HG03045 (cell line): ENCODE measurements around the gene FAM151B.
"Not testable (repeated sequence)": the region's sequence is repeated elsewhere in the genome, so short reads cannot be mapped to it uniquely, and the experiment has no call there.

Experiments used
- ATAC-seq: cut with Tn5 transposase; IDR thresholded peaks from one replicate; pipeline ENCODE4 v1.9.1; 2021; ENCODE audit warnings: mild to moderate bottlenecking, moderate library complexity; ENCODE audit not compliant: unreplicated experiment

FAM151B gene

DNA sequence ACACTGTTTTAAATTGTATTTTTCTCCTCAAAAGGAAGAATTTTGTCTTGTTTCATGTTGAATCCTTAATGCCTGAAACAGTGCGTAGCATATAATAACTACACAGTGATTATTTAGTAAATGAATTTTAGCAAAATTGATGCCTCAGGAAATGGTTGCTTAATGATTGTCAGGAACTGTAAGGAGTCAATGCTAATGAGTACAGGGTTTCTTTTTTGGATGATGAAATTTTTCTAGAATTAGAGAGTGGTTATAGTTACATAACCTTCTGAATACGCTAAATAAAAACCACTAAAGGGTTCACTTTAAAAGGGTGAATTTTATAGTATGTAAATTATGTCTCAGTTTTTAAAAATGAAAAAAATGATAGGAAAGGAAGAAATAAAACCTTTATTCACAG is 14.9 kb downstream of the FAM151B start:
- ATAC-seq: no peak

DNA sequence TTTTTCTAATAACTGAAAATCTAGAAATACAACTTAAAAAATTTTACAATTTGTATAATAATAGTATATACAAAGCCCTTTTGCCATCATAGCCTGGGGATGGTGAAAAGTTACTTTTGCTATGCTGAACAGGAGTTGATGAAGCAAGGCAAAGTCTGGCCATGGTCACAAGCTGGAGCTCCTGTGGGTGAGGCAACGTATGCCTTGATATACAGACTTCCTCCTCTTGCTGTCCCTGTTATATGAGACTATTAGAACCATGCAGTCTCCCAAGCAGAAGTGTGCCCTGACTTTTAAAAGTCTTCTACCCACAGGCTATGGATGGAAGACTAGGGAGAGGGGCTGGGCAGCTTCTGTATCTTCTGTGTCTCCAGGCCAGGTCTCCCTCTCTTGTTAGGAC is 15.7 kb downstream of the FAM151B start:
- ATAC-seq: no peak

DNA sequence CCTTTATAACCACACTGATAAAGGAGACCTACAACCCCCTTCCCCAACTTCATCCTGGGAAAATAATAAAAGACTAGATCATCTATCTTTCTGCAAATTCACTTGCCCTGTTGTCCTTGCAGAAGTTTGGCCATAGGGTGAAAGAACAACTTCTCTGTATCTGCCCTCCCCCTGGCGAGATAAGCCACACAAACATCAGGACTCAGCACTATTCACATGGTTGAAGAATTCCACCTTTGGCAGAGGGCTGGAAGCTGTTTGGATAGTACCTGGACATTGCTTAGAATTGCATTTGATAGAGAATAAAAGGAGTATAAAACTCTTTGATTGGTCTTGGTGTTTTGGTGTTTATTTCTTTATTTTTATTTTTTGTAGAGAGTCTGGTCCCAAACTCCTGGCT is 16.9 kb downstream of the FAM151B start:
- no peak for ATAC-seq

DNA sequence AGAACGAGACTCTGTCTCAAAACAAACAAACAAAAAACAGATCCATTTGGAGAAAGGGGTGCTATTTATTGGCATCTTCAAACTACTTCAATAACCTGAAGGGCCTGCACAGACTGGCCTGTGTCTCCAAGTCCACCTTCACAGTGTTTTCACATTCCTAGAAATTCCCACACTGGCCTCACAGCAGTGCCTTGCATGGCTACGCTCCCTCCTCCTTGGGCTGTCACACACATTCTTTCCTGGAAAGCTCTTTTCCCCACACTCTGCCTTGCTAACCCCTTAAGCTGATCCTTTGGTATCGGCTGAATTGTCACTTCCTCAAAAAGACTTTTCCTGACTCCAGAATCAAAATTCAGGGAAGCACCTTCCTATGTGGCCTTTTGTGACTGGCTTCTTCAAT is 19.8 kb downstream of the FAM151B start:
- ATAC-seq: no peak

DNA sequence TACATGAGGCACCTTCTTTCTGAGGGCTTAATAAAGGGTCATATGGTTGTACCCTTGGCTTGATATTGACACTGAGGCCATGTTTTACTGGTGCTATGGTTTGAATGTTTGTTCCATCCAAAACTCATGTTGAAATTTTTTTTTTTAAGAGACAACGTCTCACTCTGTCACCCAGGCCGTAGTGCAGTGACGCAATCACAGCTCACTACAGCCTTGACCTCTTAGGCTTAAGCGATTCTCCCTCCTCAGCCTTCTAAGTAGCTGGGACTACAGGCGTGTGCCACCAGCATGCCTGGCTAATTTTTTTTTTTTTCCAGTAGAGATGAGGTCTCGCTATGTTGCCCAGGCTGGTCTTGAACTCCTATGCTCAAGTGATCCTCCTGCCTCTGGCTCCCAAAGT is 20.9 kb downstream of the FAM151B start:
- ATAC-seq: no peak

DNA sequence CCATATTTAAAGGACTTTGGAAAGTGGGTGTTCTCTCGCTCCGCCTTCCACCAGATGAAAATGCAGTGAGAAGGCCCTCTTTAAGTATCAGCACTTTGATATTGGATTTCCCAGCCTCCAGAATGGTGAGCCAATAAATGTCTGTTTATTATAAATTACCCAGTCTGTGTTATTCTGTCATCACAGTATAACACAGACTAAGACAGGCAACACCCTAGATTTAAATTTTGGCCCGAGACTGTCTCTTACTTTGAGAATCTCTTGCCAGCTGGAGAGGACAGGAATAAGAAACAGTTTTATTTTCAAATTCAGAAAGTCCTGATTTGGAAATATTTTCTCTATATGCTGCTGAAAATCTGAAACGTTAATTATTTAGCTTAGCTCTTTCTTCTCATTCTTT is 21.5 kb downstream of the FAM151B start:
- ATAC-seq: no peak

DNA sequence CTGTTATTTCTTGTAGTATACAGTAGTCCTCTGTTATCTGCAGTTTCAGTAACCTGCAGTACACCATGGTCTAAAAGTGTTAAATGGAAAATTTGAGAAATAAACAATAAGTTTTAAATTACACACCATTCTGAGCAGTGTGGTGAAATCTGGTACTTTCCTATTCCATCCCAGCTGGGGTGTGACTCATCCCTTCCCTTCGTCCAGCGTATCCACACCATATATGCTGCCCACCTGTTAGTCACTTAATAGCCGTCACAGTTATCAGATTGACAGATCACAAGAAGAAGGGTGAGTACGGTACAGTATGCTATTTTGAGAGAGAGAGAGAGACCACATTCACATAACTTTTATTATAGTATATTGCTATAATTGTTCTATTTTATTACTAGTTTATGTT is 28.9 kb downstream of the FAM151B start:
- ATAC-seq: no peak

DNA sequence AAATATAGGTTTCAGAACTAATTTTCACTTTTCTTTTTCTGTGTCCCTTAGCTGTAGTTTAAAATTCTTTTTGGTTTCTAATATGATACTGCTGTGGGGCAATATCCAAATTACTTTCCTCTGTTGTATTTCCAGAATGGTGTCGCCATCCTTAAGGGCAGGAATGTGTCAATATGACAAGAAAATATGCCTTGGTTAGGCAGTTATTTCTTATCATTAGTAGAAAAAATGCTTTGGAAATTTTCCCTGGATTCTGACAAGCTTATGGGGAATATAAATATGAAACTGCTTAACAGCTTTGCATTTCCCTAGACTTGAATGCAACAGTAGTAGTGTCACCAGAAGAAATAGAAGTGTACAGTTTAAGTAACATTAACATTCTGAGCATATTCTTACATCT is 52.8 kb downstream of the FAM151B start:
- no peak for ATAC-seq

DNA sequence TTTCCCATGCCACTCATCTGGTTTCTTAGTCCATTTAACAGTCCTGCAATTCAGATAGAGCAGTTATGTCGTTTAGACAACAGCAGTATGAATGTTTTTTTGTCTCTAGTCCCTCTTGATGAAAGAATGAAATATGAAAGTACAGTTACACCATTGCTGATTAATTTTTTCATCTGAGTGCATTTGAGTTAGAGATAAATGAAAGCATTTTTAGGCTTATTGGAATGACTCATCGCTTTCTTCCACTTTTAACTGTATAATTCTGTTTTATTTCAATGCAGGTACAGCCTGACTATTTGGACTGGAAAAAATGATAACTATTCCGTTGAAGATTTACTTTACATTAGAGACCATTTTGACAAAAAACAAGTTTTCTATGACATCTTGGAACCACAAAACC is 53.5 kb downstream of the FAM151B start:
- ATAC-seq: no peak

DNA sequence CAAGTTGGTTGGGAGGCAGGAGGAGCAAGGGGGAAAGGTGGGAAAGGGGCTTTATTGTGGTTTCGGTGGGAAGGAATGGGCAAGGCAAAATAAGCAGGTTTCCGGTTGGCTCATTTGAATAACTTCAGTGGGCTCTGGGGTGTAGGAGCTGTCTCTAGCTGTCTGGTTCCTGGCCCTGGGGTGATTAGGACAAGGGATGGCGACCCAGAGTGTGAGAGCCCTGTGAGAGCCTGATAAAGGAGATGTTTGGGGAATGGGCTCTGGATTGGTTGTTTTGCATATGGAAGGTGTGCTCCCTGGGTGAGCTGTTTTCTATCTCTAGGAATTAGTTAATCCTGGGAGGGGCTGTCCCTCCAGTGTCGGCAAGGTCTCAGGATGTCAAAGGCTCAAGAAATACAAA is 66.7 kb downstream of the FAM151B start:
- ATAC-seq: no peak

DNA sequence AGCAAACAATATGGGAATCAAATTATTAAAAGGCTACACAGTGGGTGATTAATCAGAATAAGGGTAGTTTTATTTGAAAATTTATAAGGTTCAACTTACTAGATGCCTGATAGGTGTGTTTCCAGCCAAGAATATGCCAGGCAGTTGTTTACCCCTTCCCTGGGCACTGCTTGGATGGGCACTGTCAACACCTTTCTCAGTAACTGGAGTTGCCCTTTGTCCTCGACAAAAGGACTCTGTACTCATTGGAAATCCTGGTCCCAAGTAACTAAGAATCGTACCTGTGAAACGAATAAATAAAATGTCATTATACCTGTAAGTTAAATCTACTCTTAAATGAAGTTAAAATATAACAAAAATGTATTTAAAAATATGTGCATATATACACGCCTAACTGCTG is 67.2 kb downstream of the FAM151B start:
- ATAC-seq: no peak

DNA sequence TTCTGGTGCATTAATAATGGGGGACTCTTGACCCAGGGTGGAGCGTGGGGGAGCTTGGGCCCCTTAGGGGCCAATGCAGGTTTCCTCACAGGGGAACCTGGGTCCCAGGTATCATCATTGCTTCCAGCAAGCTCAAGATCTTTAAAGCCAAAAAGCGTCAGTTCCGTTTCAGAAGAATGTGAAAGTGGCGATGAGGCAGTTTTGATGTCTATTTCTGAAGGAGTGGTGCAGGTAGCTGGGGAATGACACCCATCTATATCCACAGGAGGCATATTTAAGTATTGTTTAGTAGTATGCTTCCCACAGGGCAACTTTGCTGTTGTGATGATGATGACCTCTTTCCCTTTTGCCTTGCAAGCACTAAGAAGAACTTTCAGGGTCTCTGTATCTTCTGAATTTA is 71.3 kb downstream of the FAM151B start:
- no peak for ATAC-seq

DNA sequence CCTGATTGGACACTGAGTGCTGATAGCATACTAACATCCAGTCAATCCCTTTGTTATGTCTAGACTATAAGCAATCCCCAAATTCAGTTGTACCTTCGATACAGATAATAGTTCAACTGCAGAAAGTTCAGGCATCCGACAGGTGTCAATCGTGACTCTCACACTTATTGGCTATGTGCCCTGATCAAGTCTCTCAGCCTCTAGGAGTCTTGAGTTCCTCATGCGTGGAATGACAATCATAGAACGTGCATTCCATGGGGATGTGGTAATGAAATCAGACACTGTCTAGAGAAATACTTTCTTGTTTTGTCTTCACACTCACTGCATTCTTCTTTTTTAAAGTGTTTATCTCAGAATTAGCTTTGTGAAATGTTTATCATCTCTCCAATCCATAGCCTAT is 77.4 kb downstream of the FAM151B start:
- ATAC-seq: no peak

DNA sequence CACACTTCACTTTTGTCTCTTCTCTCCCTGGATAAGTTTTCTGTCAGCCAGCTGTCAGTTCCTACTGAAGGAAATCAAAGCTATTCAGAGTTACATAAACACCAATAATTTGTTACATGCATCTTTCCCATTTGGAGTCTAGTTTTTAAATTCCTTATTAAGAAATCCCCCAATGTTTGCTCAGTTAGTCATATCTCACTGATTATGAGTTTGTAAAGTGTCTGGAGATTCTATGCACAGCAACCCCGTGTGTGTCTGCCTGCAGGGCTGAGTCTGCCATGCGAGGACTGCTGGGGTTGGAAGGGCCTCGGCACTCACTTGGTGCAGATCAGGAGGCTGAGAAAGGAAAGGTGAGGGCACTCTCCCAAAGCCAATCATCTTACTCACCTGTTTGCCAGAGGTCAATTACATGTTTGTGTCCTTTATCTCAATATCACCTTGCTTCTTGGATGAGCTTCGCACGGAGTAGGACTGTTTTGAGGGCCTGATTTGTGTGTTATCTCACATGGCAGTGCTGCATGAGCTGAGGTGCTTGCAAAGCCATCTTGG is 78.9 kb downstream of the FAM151B start:
- no peak for ATAC-seq

DNA sequence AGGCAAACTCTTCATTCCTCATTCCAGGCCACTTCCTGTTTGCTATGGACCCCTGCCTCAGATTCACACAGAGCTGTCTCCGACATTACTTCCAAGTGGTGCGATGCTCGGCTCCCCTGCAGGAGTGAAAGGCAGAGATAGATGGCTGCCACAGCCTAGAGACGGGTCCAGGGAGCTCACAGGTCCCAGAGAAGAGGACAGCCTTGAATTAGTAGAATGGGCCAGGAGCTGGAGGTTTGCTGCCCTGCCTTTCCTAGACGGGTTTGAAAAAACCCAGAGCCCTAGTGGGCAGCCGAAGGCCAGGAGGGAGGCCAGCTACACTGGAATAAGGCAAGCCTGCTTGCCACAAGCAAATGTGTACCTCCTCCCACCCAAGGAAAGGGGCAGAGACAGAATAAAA is 80.4 kb downstream of the FAM151B start:
- ATAC-seq: no peak

DNA sequence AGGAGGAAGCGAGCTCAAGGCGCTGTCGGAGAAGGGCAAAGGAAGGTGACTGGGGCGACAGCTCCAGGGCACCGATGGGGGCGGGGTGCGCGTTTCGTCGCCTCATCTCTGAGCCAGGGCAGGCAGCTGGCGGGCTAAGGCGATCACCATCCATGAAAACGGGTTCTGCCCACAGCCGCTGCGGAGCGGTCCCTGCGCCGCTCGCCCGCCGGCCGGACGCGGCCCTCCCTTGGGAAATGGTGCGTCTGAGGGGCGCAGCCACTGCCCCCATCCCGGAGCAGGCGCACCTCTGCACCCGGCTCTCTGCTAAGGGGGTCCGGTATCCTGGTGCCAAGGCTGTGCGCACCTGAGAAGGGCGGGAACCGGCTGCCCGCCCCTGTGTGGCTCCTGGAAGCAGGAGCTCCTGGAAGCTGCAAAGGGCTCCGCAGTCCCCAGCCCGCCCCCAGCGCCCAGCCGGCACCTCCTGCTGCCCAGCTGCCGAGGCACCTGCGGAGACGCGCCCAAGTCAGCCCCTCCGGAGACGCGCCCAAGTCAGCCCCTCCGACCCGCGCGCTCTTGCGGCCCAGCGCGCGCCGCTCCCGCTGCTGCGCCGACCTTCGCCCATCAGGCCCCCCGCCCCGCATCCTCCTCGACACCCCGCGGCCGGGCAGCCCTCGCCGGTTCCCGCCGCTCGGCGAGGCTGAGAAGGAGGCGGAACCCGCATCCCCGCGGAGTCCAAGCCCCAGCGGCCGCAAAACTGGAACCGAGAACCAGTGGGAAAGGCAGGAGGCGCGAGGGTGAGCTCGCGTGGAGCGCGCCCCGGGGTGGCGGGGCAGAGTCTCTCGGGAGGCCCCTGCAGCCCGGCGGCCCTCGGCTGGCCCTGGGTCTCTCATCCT is 81.4 kb downstream of the FAM151B start:
- ATAC-seq: no peak

DNA sequence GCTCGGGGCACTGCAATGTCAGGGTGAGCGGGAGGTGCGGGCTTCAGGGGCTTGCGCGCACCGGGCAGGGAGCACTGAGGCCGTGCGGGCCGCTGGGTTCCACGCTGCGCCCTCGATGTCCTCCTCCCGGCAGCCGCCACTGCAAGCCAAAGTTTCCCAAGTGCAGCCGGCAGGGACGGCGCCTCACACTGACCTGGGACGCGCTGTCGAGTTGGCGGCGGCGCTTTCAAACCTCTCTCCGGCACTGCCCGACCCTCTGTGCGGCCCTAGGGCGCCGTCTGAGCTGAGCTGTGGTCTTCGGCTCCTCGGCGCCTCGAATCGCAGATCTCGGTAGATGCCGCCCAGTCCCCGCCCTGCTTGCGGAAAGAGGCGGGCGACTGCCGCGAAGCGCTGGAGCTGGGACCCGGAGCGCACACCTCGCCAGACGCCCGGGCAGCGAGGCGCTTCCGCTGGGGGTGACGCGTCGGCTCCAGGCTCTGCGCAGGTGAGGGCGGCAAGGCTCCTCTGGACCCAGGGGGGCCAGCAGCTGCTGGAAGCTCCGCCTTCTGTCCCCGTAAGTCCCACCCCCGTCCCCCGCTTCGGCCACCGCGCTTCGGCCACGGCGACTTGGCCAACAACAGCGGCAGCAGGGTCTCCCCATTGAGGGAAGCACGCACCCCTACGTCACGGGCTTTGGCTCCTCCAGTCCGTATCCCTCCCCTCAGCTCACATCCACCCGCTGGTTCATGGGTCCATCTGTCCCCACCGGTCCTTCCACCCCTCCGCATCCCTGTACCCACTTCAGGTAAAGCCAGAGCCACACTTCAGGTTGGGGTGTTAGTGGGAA is 82.3 kb downstream of the FAM151B start, which contains the start of gene ANKRD34B:
ANKRD34B (minus strand) TSS at position 320 of the 826 bp plus-strand sequence. CDS start 10,261 bp downstream, outside the sequence.
- no peak for ATAC-seq

DNA sequence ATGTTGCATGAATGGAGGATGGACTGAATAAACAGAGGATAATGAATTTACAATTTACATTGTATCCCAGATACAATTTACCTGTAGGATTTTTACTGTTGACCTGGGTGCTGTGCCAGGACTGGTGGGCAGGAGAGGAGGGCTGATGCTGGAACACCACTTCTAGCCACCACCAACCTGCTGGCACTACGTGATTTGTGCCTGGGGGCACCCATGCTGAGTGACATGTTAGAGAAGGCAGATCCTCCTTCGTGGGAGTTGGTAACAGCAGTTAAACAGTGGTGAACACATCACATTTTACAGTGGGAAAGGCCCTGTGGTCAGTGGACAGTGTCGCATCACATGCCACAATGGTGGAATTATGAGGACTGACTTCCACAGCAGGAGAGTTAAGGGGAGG is 85.2 kb downstream of the FAM151B start:
- ATAC-seq: no peak

DNA sequence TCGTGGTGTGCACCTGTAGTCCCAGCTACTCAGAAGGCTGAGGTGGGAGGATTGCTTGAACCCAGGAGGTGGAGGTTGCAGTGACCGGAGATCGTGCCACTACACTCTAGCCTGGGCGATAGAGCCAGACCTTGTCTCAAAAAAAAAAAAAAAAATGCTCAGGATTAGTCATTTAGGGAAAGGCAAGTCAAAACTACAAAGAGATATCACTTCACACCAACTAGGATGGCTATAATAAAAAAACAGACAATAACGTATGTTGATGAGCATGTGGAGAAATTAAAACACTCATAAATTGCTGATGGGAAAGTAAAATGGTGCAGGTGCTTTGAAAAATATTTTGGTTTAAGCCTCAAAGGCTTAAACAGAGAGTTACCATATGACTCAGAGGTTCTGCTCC is 88.5 kb downstream of the FAM151B start:
- ATAC-seq: no peak

DNA sequence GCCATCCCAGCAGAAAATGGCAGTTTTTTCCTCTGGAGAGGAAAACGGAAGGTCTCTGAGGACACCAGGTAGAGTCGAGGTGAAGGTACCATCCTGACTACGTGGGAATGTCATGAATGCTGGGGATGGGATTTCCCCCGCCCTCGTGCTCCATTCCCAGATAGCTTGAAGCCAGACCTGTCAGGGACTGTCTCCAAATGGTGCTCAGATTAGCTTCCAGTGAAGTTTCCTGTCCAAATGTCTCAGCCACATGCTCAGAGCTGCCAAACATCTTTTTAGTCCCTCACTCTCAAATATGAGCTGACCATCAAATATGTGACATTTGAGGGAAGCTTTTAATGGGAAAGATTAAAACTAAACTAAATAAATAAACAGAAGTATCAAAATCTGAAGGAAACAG is 89.8 kb downstream of the FAM151B start:
- ATAC-seq: no peak

DNA sequence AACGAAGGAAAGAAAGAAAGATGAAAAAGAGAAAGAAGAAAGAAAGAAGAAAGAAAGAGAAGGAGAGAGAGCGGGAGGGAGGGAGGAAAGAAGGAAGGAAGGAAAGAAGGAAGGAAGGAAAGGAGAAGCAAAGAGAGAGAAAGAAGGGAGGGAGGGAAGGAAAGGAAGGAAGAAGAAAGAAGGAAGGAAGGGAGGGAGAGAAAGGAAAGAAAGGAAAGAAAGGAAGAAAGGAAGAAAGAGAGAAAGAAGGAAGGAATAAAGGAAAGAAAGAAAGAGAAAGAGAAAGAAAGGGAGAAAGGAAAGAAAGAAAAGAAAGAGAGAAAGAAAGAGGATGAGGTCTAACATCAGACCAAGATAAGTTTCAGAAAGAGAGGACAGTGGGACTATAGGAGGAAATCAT is 91.2 kb downstream of the FAM151B start:
- no peak for ATAC-seq

DNA sequence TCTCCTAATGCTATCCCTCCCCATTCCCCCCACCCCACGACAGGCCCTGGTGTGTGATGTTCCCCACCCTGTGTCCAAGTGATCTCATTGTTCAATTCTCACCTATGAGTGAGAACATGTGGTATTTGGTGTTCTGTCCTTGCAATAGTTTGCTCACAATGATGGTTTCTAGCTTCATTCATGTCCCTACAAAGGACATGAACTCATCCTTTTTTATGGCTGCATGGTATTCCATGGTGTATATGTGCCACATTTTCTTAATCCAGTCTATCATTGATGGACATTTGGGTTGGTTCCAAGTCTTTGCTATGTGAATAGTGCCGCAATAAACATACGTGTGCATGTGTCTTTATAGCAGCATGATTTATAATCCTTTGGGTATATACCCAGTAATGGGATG is 92.4 kb downstream of the FAM151B start:
- not testable (repeated sequence) for ATAC-seq
